Activated T-cell treated with anti-CD3 and anti-CD28 coated beads, Interleukin-2, amount 50 U/mL, for 24 hours (primary cell): Measurements from ENCODE around the gene FOXD4.
"Not testable (repeated sequence)": the region's sequence is repeated elsewhere in the genome, so short reads cannot be mapped to it uniquely, and the experiment has no call there.

Experiments used
- DNase-seq: peaks from one replicate; pipeline ENCODE4 v3.0.0-alpha.2; 2020
- H3K27ac Mint-ChIP-seq: 2 replicates; pipeline ENCODE4 v1.8.0; 2020; ENCODE audit warnings: mild to moderate bottlenecking, mixed read lengths
- H3K27me3 Mint-ChIP-seq: 2 replicates; pipeline ENCODE4 v1.8.0; 2020; ENCODE audit warnings: mixed read lengths
- H3K36me3 Mint-ChIP-seq: 2 replicates; pipeline ENCODE4 v1.8.0; 2020; ENCODE audit warnings: low read depth, mixed read lengths
- H3K4me1 Mint-ChIP-seq: 2 replicates; pipeline ENCODE4 v1.8.0; 2020; ENCODE audit warnings: low read depth, mixed read lengths
- H3K4me3 Mint-ChIP-seq: 2 replicates; pipeline ENCODE4 v1.8.0; 2020; ENCODE audit warnings: mild to moderate bottlenecking, moderate library complexity, mixed read lengths
- H3K9me3 Mint-ChIP-seq: 2 replicates; pipeline ENCODE4 v1.8.0; 2020; ENCODE audit warnings: mixed read lengths

The FOXD4 gene

GRCh38 chr9:108742-109495, 9.3 kb downstream of the FOXD4 start:
- H3K4me3 Mint-ChIP-seq, H3K9me3 Mint-ChIP-seq, H3K27ac Mint-ChIP-seq, DNase-seq, H3K4me1 Mint-ChIP-seq, H3K36me3 Mint-ChIP-seq: not testable (repeated sequence)
- peaks cover 39% of the 10 kb centered on the region for H3K27me3 Mint-ChIP-seq

- not testable (repeated sequence) for DNase-seq, H3K9me3 Mint-ChIP-seq, H3K4me3 Mint-ChIP-seq, H3K27ac Mint-ChIP-seq, H3K4me1 Mint-ChIP-seq, H3K36me3 Mint-ChIP-seq
- H3K27me3 Mint-ChIP-seq, result peaks cover 27% of the 10 kb centered on the region
Measured at GRCh38 chr9:105991-106390, 12.2 kb downstream of the FOXD4 start.

- H3K27me3 Mint-ChIP-seq, H3K4me3 Mint-ChIP-seq, H3K27ac Mint-ChIP-seq, H3K36me3 Mint-ChIP-seq, H3K4me1 Mint-ChIP-seq, H3K9me3 Mint-ChIP-seq, DNase-seq: not testable (repeated sequence)
Measured at GRCh38 chr9:100430-100829, 17.8 kb downstream of the FOXD4 start.

GRCh38 chr9:99867-100266, 18.4 kb downstream of the FOXD4 start:
- H3K27me3 Mint-ChIP-seq, H3K36me3 Mint-ChIP-seq, DNase-seq, H3K4me1 Mint-ChIP-seq, H3K27ac Mint-ChIP-seq, H3K9me3 Mint-ChIP-seq, H3K4me3 Mint-ChIP-seq: not testable (repeated sequence)

GRCh38 chr9:98775-99174, 19.4 kb downstream of the FOXD4 start:
- H3K4me3 Mint-ChIP-seq, H3K27ac Mint-ChIP-seq, H3K27me3 Mint-ChIP-seq, DNase-seq, H3K36me3 Mint-ChIP-seq, H3K9me3 Mint-ChIP-seq, H3K4me1 Mint-ChIP-seq: not testable (repeated sequence)

GRCh38 chr9:94992-95391, 23.2 kb downstream of the FOXD4 start:
- H3K36me3 Mint-ChIP-seq, H3K9me3 Mint-ChIP-seq, H3K27ac Mint-ChIP-seq, DNase-seq, H3K27me3 Mint-ChIP-seq, H3K4me3 Mint-ChIP-seq, H3K4me1 Mint-ChIP-seq: not testable (repeated sequence)

- DNase-seq, H3K9me3 Mint-ChIP-seq, H3K4me1 Mint-ChIP-seq, H3K27ac Mint-ChIP-seq, H3K36me3 Mint-ChIP-seq, H3K27me3 Mint-ChIP-seq, H3K4me3 Mint-ChIP-seq: not testable (repeated sequence)
Measured at GRCh38 chr9:94323-94722, 23.9 kb downstream of the FOXD4 start.

- H3K4me3 Mint-ChIP-seq, H3K4me1 Mint-ChIP-seq, H3K36me3 Mint-ChIP-seq, DNase-seq, H3K27ac Mint-ChIP-seq, H3K27me3 Mint-ChIP-seq, H3K9me3 Mint-ChIP-seq: not testable (repeated sequence)
Measured at GRCh38 chr9:93909-94308, 24.3 kb downstream of the FOXD4 start.

GRCh38 chr9:90851-91250, 27.4 kb downstream of the FOXD4 start:
- not testable (repeated sequence) for H3K27ac Mint-ChIP-seq, H3K4me3 Mint-ChIP-seq, DNase-seq, H3K36me3 Mint-ChIP-seq, H3K9me3 Mint-ChIP-seq, H3K4me1 Mint-ChIP-seq, H3K27me3 Mint-ChIP-seq

- H3K36me3 Mint-ChIP-seq, H3K4me3 Mint-ChIP-seq, H3K27me3 Mint-ChIP-seq, H3K4me1 Mint-ChIP-seq, DNase-seq, H3K9me3 Mint-ChIP-seq, H3K27ac Mint-ChIP-seq: not testable (repeated sequence)
Measured at GRCh38 chr9:88396-89037, 29.7 kb downstream of the FOXD4 start.

- H3K27ac Mint-ChIP-seq, H3K4me3 Mint-ChIP-seq, H3K9me3 Mint-ChIP-seq: not testable (repeated sequence)
Measured at GRCh38 chr9:87860-88259, 30.4 kb downstream of the FOXD4 start.

GRCh38 chr9:87105-87504, 31.1 kb downstream of the FOXD4 start:
- H3K36me3 Mint-ChIP-seq, DNase-seq, H3K27me3 Mint-ChIP-seq, H3K4me3 Mint-ChIP-seq, H3K9me3 Mint-ChIP-seq, H3K27ac Mint-ChIP-seq, H3K4me1 Mint-ChIP-seq: not testable (repeated sequence)

More at GRCh38 chr9:87860-88259, 30.4 kb downstream of the FOXD4 start:
- not testable (repeated sequence) for DNase-seq, H3K27me3 Mint-ChIP-seq, H3K36me3 Mint-ChIP-seq, H3K4me1 Mint-ChIP-seq

GRCh38 chr9:86697-87096, 31.5 kb downstream of the FOXD4 start:
- DNase-seq, H3K36me3 Mint-ChIP-seq, H3K27ac Mint-ChIP-seq, H3K27me3 Mint-ChIP-seq, H3K4me1 Mint-ChIP-seq, H3K4me3 Mint-ChIP-seq, H3K9me3 Mint-ChIP-seq: not testable (repeated sequence)

GRCh38 chr9:82932-83689, 35.1 kb downstream of the FOXD4 start:
- DNase-seq, H3K4me3 Mint-ChIP-seq, H3K9me3 Mint-ChIP-seq, H3K27me3 Mint-ChIP-seq, H3K36me3 Mint-ChIP-seq, H3K4me1 Mint-ChIP-seq, H3K27ac Mint-ChIP-seq: not testable (repeated sequence)

GRCh38 chr9:78333-78732, 39.9 kb downstream of the FOXD4 start:
- H3K4me1 Mint-ChIP-seq, H3K4me3 Mint-ChIP-seq, H3K27ac Mint-ChIP-seq, H3K9me3 Mint-ChIP-seq, H3K36me3 Mint-ChIP-seq, DNase-seq: not testable (repeated sequence)
- peaks cover 13% of the 10 kb centered on the region for H3K27me3 Mint-ChIP-seq
